Measurements from ENCODE around the gene OR12D1.

OR12D1 gene

DNA sequence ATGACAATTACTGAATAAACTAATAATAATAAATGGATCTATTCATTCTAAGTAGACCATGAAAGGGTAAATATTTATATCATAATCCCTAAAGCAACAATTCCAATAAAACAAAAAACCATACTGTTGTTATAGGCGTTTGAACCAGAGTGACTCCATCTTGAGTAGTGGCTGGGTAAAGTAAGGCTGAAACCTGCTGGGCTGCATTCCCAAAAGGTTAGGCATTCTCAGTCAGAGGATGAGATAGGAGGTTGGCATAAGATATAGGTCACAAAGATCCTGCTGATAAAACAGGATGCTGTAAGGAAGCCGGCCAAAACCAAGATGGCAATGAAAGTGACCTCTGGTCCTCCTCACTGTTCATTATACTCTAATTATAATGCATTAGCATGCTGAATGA, 50.6 kb downstream of the OR12D1 start:
- no peak for DNase-seq (ENCODE audit: low read depth in 2 of 2)

DNA sequence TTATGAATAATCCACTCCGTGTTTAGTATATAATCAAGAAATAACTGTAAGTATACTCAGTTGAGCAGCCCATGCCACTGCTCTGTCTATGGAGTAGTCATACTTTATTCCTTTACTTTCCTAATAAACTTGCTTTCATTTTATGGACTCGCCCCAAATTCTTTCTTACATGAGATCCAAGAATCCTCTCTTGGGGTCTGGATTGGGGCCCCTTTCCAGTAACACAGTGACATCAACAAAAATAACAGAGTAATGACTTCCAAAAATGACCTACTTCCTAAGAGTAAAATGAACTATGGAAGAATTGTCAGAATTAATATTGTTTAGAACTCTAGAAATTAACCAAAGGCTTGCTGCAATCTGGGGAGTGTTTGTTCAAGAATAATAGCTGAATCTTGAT, 51.1 kb downstream of the OR12D1 start:
- DNase-seq (ENCODE audit: low read depth in 2 of 2): no peak

DNA sequence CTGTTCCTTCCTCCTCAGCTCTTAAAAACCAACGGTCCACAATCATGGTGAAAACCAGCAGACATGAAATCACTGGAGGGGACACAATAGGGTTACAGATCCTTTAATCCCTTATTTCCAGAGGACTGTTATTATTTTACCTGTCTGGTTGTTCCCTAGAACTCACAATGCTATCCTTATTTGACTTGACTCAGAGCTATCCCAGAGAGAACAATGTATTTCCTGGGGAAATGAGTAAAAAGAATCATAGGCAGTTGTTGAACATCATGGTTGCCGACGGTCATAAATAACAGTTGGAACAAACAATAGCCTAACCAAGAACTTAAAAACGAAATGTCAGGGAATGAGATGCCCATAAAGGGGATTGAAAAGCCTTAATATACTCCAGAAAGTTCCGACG, 51.5 kb downstream of the OR12D1 start:
- no peak for DNase-seq (ENCODE audit: low read depth in 2 of 2)

Data from stimulated activated CD8-positive, alpha-beta memory T cell treated with anti-CD3 and anti-CD28 coated beads, Interleukin-7, amount 100 ng/mL, for 4 hours (primary cell).